Brain pericyte (primary cell): Measurements from ENCODE around the gene FES.
"Not testable (repeated sequence)": the region's sequence is repeated elsewhere in the genome, so short reads cannot be mapped to it uniquely, and the experiment has no call there.

ENCODE experiments used
- DNase-seq: peaks from one replicate; pipeline ENCODE4 v3.0.0-alpha.2; 2012; ENCODE audit warnings: low read depth, low spot score

The FES gene

DNA sequence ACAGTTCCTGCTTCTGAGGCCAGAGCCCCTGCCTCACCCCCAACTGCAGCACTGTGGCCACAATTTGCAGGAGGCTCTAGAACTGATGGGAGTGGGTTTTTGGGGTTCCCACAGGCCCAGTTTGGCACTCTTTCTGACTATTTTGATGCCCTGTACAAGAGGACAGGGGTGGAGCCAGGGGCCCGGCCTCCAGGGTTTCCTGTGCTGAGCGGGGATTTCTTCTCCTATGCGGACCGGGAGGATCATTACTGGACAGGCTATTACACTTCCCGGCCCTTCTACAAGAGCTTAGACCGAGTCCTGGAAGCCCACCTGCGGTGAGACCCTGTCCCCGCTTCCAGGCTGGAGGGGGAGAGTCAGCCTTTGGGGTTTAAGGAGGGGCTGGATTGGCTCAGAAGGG lies 25.7 kb downstream of the FES start:
- no peak for DNase-seq

GRCh38 chr15:90910441-90911301 lies 26.4 kb downstream of the FES start:
- DNase-seq = no peak

DNA sequence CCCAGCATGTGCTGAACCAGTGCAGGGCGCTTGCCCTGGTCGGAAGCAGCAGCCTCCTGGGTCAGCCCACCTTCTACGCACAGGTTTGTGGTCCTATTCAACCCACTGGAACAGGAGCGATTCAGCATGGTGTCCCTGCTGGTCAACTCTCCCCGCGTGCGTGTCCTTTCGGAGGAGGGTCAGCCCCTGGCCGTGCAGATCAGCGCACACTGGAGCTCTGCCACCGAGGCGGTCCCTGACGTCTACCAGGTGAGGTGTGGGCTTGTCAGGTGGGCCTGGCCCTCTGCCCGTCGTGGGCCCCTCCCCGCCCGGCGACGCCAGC lies 27.0 kb downstream of the FES start:
- DNase-seq = no peak

DNA sequence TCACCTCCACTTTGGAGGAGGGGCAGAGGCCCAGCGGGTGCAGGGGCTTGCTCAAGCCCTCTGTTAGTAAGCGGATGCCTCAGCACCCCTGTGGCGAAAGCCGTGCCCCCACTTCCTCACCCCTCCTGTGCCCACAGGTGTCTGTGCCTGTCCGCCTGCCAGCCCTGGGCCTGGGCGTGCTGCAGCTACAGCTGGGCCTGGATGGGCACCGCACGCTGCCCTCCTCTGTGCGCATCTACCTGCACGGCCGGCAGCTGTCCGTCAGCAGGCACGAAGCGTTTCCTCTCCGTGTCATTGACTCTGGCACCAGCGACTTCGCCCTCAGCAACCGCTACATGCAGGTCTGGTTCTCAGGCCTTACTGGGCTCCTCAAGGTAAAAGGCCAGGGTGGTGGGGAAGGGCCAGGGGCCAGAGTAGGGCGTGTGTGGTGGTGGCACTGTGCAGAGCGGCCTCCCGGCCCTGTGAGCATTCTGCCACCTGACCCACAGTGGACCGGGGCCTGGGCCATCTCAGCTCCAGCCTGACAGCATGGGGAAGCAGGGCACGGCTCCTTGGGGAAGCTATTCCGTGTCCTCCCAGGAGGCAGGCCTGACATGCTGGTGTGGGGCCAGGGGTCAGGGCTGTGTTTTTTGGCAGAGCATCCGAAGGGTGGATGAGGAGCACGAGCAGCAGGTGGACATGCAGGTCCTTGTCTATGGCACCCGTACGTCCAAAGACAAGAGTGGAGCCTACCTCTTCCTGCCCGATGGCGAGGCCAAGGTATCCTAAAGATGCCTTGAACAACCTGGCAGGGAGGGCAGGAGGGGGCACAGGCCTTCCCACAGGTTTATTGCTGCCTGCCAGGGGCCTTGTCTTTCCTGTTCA lies 27.8 kb downstream of the FES start:
- DNase-seq = no peak

DNA sequence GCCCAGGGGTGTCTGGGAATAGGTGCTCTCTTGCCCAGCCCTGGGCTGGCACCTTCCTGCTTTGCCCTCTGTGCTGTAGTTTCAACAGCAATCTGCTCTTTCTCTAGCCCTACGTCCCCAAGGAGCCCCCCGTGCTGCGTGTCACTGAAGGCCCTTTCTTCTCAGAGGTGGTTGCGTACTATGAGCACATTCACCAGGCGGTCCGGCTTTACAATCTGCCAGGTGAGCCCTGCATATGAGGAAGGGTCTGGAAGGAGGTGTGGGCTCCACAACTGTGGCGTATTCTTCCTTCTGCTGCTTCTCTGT lies 28.4 kb downstream of the FES start:
- no peak for DNase-seq

GRCh38 chr15:90913398-90913944 lies 29.2 kb downstream of the FES start:
- no peak for DNase-seq

DNA sequence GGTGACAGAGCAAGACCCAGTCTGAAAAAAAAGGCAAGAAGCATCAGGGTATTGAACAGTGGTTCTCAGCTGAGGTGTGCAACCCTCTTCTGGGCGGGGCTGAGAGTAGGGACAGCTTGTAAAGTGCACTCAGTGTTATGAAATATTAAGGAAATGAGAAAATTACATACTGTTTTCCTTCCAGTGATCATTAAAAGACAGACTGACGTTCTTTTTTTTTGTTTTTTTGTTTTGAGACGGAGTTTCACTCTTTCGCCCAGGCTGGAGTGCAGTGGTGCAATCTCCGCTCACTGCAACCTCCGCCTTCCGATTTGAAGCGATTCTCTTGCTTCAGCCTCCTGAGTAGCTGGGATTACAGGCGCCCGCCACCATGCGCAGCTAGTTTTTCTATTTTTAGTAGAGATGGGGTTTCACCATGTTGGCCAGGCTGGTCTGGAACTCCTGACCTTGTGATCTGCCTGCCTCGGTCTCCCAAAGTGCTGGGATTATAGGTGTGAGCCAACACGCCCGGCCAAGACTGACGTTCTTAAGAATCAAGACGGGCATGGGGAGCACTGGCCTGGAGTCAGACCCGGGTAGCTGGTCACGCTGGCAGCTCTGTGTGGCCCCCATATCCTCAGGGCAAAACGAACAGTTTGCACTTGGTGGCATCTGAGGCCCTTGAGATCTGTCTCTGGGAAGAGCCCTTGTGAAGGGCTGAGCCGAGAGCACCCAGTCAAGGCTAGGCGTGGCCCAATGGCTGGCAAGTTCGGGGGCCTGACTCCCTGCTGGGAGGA lies 30.2 kb downstream of the FES start:
- no peak for DNase-seq

DNA sequence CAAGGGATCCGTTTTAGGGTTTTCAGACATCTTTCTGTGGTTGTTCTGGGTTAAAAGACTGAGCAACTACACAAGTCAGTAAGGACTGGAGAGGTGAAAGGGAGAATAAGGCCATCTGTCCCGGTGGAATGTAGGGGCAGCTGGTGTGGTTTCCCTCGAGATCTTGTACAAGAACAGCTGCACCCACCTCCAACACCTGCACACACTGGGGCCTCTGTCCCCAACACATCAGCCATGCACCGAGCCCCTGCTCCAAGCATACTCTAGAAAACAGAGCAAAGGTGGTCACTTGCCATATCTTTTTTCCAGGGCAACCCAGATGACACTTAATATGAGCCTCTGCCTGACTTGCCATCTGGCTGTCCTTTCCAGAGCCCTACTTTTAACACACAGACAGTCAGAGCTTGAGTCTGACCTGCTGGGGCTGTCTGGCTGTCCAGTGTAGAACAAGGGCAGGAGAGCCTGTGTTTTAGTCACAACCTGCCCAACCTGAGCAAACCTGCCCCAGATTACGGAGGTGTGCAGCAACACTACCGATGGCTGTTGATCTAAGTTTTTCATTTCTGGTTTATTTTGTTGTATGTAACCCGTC lies 31.0 kb downstream of the FES start:
- DNase-seq = no peak

GRCh38 chr15:90915808-90916440 lies 31.6 kb downstream of the FES start:
- no peak for DNase-seq

GRCh38 chr15:90916461-90916860 lies 32.2 kb downstream of the FES start:
- no peak for DNase-seq

- no peak for DNase-seq
These were observed 33.3 kb downstream of the FES start for GRCh38 chr15:90917569-90917968.

GRCh38 chr15:90918034-90918788 lies 33.9 kb downstream of the FES start:
- no peak for DNase-seq

GRCh38 chr15:90918835-90919234 lies 34.5 kb downstream of the FES start:
- DNase-seq = no peak

DNA sequence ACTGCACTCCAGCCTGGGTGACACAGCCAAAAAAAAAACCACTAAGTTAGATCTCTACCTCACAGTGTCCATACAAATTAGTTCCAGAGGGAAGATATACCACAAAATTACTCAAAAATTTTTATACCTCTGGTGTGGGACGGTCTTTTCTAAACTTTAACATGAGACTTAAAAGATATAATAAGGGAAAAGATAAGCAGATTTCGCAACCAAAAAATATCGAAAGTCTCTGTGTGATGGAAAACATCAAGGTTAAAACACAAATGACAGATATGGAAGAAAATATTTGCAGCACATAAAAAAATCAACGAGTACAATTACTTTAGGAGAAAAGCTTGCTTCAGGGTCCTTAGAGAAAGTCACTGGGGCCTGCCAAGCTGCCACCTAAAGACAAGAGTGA lies 37.6 kb downstream of the FES start:
- DNase-seq = no peak

- not testable (repeated sequence) for DNase-seq
These were observed 38.5 kb downstream of the FES start for GRCh38 chr15:90922712-90923322.

GRCh38 chr15:90924375-90924774 lies 40.1 kb downstream of the FES start:
- DNase-seq = no peak

DNA sequence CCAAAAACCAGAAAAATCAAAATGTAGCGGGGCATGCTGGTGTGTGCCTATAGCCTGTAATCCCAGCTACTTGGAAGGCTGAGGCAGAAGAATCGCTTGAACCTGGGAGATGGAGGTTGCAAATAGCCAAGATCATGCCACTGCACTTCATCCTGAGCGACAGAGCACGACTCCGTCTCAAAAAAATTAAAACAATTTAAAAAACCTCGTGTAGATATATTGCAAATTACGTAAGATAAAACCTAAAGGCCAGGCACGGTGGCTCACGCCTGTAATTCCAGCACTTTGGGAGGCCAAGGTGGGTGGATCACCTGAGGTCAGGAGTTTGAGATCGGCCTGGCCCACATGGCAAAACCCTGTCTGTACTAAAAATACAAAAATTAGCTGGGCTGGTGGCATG lies 42.5 kb downstream of the FES start:
- not testable (repeated sequence) for DNase-seq

DNA sequence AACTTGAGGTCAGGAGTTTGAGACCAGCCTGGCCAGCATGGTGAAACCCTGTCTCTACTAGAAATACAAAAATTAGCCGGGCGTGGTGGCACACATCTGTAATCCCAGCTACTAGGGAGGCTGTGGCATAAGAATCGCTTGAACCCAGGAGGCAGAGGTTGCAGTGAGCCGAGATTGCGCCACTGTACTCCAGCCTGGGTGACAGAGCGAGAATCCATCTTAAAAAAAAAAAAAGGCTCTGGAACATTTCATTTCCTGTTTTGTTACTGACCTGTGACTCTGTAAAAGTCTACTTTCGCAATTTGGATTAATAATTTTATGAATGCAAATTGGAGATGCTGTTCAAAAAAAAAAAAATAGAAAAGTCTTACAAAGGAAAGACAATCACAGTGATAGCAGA lies 43.8 kb downstream of the FES start:
- DNase-seq = not testable (repeated sequence)

GRCh38 chr15:90929246-90930019 lies 45.1 kb downstream of the FES start:
- DNase-seq = no peak
